ENCODE measurements around the gene SLC2A9. TPM values are rescaled to one million over a fixed set of nuclear protein-coding genes. Genes with fewer than 3 reads are reported as not detected.

Gene SLC2A9
- total and polyA plus RNA-seq, 8 donors: 1.2 to 5.7 (median 2.4) TPM

DNA sequence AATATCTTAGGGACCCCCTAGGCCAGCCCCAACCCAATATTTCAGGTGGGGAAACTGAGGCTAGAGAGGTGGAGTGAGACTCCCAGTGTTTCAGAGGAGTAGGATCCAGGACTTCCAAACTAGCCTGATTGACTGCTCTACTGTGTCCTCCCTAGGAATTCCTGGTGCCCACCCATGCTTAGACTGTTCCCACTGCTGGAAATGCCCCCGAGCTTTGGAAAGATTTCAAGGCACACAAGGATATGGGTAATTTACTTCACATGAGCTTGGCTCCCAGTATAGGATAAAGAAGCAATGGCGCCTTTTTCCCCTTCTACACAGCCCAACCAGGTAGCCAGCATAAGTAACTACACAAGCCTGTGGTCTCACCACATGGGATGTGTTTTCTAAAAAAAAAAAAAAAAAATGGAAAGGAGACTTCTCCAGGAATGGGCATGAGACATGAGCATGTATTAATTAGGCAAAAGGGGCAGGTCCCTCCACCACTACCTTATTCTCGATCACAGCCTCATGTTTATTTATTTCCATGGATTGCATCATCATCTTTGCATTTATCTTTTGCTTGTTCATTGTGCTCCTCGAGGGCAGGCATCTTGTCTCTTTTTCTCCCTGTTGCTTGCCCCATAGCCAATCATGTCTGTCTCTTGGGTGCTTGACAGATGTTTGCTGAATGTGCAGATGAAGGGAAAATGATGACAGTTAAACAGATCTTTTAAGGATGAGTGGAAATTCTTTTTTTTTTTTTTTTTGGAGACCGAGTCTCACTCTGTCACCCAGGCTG, 173.1 kb downstream of the SLC2A9 start:
- no peaks in the 10 kb centered on the region for H3K4me1 ChIP-seq
- H3K36me3 ChIP-seq: no peaks in the 10 kb centered on the region
- no peaks in the 10 kb centered on the region for H3K27me3 ChIP-seq
- ATAC-seq: no peak
- TF ChIP-seq, protein P1, sequence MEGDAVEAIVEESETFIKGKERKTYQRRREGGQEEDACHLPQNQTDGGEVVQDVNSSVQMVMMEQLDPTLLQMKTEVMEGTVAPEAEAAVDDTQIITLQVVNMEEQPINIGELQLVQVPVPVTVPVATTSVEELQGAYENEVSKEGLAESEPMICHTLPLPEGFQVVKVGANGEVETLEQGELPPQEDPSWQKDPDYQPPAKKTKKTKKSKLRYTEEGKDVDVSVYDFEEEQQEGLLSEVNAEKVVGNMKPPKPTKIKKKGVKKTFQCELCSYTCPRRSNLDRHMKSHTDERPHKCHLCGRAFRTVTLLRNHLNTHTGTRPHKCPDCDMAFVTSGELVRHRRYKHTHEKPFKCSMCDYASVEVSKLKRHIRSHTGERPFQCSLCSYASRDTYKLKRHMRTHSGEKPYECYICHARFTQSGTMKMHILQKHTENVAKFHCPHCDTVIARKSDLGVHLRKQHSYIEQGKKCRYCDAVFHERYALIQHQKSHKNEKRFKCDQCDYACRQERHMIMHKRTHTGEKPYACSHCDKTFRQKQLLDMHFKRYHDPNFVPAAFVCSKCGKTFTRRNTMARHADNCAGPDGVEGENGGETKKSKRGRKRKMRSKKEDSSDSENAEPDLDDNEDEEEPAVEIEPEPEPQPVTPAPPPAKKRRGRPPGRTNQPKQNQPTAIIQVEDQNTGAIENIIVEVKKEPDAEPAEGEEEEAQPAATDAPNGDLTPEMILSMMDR (IDR thresholded peaks at IDR 0.05): no peak
- intact Hi-C loops (cut with DNase I): no loop called here
- FAIRE-seq: no peak
- WGBS, 2 donors: 59 to 77% methylated on average over 5 of the region's 5 CpGs
- H3K9me3 ChIP-seq: no peaks in the 10 kb centered on the region
- H3K4me3 ChIP-seq: no peak overlapping the region
- no peak for DNase-seq
- no peak overlapping the region for H3K27ac ChIP-seq

DNA sequence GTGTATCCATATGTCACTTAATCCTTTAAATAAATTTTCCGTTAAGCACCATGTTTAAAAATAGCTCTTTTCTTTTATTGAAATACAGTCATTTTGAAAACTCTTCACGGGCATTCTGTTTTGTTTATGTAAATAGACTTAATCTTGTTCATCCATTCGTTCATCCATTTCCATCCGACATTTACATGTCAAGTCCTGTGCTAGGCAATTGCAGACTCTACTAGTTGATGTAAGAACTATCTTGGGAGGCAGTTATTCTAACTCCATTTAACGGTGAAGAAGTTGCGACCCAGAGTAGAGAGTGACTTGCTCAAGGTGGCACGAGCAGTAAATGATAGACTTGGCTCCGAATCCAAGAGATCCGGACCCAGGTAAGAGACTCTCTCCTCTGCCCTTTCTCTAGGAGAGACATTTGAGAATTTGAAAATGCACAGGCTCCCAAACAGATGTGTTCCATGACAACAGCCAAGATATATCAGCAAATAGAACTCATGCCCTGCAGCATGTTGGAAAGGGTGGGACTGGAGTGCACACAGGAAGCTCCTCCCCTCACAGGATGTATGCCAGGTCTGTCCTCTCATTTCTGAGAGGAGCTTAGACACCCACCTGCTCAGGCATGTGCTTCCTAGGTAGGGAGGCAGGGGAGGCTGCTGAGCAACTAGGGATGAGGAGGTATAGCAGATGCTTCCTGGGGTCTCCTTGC, 175.4 kb downstream of the SLC2A9 start:
- DNase-seq (no peak), ATAC-seq (no peak), FAIRE-seq (no peak)
- no peaks in the 10 kb centered on the region for H3K9me3 ChIP-seq
- no peak overlapping the region for H3K4me3 ChIP-seq
- no peaks in the 10 kb centered on the region for H3K4me1 ChIP-seq
- TF ChIP-seq, protein P1 (IDR thresholded peaks at IDR 0.05): no peak
- 71 to 81% methylated on average over 9 of the region's 9 CpGs for WGBS, 2 donors
- H3K27me3 ChIP-seq: no peaks in the 10 kb centered on the region
- no peak overlapping the region for H3K27ac ChIP-seq
- intact Hi-C loops (cut with DNase I): no loop called here
- no peaks in the 10 kb centered on the region for H3K36me3 ChIP-seq

DNA sequence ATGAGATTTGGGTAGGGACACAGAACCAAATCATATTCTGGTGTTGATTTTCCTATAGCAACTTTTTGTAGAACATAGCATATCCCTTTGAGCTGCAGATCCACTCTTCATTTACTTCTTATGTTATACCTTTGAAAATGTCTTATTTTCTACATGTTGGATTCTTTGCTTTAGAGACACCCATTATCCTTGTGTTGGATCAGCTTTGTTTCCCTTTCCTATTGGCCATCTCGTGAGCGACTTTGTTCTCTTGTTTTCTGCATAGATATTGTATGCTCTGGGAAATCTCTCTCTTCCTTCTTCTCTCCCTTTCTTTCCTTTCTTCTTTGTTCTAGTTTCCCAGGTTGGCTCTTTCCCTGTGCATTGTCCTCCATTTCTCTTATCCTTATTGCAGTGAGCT, 180.2 kb downstream of the SLC2A9 start:
- H3K27me3 ChIP-seq: no peaks in the 10 kb centered on the region
- FAIRE-seq: no peak
- no peak overlapping the region for H3K27ac ChIP-seq
- no peaks in the 10 kb centered on the region for H3K9me3 ChIP-seq
- H3K4me1 ChIP-seq: no peaks in the 10 kb centered on the region
- H3K36me3 ChIP-seq: no peaks in the 10 kb centered on the region
- ATAC-seq: no peak
- TF ChIP-seq, protein P1 (IDR thresholded peaks at IDR 0.05): no peak
- no peak for DNase-seq
- 68 to 76% methylated on average over 2 of the region's 2 CpGs for WGBS, 2 donors
- H3K4me3 ChIP-seq: no peak overlapping the region
- intact Hi-C loops (cut with DNase I): no loop called here

DNA sequence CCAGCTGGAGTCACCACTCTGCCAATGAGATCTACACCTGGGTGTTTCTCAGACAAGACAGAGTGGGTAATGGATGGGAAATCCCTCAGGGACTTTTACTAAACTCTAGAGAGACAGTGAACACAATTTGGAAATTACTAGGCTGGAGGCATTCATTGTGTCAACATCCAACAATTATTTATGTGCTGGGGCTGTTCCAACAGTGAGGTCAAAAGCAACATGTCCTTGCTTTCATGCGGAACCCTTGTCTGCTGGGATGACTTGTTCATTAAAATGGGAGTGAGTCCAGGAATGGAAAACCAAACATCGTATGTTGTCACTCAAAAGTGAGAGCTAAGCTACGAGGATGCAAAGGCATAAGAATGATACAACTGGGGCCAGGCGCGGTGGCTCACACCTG, 185.9 kb downstream of the SLC2A9 start:
- Histone ChIP-seq H3K36me3 (no peaks in the 10 kb centered on the region), H3K27ac (no peak overlapping the region), H3K27me3 (no peaks in the 10 kb centered on the region), H3K4me3 (no peak overlapping the region), H3K4me1 (no peaks in the 10 kb centered on the region), H3K9me3 (no peaks in the 10 kb centered on the region)
- intact Hi-C loops (cut with DNase I): no loop called here
- no peak for DNase-seq
- 66 to 69% methylated on average over 5 of the region's 5 CpGs for WGBS, 2 donors
- ATAC-seq: no peak
- no peak for FAIRE-seq
- TF ChIP-seq, protein P1 (IDR thresholded peaks at IDR 0.05): no peak

DNA sequence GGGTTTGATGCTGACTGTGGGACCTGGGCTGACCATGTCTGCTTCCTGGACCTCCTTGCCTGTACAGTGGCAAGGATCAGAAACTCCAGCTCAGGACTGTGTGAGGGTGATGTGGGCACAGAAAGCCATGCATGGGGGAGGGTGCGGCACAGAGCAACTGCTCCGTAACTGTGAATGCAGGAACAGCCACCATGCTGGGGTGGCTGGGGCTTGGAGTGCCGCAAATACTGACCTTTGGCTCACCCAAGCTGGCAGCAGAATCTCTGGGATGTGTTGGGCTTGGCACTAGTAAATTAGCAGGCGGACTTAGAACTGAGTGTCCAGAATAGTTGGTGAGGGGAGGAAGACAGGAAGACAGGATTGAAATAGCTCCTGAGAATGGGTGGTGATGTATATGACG, 187.9 kb downstream of the SLC2A9 start:
- no peak for DNase-seq
- WGBS, 2 donors: 84 to 90% methylated on average over 5 of the region's 5 CpGs
- H3K36me3 ChIP-seq: no peaks in the 10 kb centered on the region
- ATAC-seq: no peak
- H3K27ac ChIP-seq: no peak overlapping the region
- TF ChIP-seq, protein P1 (IDR thresholded peaks at IDR 0.05): no peak
- no peaks in the 10 kb centered on the region for H3K4me1 ChIP-seq
- H3K27me3 ChIP-seq: no peaks in the 10 kb centered on the region
- no peak for FAIRE-seq
- H3K9me3 ChIP-seq: no peaks in the 10 kb centered on the region
- intact Hi-C loops (cut with DNase I): no loop called here
- no peak overlapping the region for H3K4me3 ChIP-seq

Measured in pancreas (tissue), 10 donors.